ENCODE results near the gene VSIR.

The VSIR gene

DNA sequence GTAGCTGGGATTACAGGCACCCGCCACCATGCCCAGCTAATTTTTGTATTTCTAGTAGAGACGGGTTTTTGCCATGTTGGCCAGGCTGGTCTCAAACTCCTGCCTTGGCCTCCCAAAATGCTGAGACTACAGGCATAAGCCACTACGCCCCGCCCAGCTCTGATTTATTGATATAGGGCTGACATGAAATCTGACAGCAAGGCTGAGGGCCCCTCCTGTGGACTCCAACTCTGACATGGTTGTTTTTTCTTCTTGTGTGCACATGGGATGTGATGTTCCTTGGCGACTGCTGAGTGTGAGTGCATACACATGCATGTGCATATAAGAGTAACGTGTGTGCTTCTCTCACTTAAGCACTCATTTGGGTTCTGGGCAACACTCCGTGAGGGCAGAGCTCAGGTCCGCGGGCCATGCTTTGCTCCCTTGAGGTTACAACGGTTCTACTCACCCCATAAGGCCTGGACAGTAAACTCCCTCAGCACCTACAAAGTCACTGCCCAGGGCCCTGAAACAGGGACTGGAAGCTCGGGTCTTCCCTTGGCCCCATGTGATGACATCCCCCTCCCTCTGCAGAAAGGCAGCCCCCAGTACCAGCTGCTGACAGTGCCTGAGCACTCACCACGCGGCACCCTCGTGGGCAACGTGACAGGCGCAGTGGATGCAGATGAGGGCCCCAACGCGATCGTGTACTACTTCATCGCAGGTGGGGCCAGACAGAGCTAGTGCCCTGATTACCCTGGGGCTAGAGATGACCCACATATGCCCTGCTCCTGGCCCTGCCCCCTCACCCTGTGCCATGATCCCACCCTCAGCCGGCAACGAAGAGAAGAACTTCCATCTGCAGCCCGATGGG, 33.6 kb upstream of the VSIR start:
- no peak for DNase-seq (ENCODE audit: low spot score)

DNA sequence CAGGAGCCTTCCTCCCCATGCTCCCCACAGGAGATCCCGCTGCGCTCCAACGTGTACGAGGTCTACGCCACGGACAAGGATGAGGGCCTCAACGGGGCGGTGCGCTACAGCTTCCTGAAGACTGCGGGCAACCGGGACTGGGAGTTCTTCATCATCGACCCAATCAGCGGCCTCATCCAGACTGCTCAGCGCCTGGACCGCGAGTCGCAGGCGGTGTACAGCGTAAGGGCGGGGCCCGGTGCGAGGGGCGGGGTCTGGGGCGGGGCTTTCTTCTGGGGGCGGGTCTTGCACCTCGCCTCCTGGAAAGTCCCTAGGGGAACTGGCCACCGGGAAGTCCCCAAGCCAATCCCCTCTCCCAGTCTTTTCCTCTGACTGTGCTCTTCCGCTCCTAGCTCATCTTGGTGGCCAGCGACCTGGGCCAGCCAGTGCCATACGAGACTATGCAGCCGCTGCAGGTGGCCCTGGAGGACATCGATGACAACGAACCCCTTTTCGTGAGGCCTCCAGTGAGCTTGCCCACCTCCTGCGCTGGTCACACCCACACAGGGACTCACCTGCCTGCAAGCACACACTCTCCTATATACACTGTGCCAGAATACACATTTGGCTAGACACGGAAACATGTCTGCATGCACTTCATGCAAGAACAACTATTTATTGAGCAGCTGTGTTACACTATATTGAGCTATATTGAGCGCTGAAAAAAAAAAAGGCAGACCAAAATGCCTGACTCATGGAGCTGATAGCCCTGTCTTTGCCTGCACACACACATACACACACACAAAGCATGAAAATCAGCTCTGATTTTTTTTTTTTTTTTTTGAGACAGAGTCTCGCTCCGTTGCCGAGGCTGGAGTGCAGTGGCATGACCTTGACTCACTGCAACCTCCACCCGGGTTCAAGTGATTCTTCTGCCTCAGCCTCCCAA, 32.7 kb upstream of the VSIR start:
- DNase-seq (ENCODE audit: low spot score): no peak

DNA sequence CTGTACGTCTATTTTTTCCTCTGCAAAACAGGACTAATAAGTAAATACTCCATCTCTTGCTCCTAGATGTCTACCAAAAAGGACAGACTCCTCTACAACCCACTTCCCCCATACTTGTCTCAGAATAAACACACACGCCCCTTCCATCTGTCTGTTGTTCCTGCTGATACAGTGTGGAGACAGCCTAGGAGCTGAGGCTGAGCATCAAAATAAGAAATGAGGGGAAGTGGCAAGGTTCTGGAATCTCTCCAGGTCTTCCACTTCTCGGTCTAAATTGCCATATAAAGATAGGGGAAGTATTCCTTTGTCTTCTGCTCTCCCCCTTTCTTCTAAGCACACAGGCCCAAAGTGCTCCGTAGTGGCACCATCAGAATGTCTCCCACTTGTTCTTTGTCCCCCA, 30.8 kb upstream of the VSIR start:
- no peak for DNase-seq (ENCODE audit: low spot score)

DNA sequence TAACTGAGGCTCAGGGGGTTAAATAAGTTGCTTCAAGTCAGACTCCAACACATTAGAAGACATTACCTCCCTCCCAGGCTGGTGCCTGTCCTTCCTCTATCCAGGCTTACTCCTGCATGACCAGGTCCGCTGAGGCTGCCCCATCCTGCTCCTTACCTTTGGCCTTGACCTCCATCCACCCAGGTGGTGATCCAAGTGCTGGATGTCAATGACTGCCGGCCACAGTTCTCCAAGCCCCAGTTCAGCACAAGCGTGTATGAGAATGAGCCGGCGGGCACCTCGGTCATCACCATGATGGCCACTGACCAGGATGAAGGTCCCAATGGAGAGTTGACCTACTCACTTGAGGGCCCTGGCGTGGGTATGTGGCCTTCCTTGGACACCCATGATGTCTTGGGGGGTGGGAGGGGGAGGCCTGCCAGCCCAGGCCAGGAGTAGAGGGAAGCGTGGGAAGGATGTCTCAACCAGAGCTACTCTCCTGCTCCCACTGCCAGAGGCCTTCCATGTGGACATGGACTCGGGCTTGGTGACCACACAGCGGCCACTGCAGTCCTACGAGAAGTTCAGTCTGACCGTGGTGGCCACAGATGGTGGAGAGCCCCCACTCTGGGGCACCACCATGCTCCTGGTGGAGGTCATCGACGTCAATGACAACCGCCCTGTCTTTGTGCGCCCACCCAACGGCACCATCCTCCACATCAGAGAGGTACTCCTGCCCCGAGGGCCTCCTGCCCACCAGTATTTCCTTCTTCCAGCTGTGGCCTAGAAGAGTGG, 29.6 kb upstream of the VSIR start:
- no peak for DNase-seq (ENCODE audit: low spot score)

DNA sequence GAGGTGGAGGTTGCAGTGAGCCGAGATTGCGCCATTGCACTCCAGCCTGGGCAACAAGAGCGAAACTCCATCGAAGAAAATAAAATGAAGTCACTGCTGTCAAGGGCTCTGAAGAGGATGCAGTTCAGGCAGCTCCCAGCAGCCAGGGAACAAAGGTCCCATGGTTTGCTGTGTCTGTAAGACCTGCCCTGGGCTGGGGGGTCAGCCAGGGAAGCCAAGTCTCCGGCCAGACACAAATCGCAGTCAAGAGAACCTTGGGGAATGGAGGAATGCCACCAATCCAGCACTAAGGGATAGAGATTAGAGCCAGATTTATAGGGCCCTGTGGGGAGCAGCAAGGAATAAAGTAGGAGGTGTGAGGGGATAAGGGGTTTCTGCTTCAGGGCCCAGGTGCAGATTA, 28.9 kb upstream of the VSIR start:
- no peak for DNase-seq (ENCODE audit: low spot score)

GRCh38 chr10:71801361-71801760, 28.0 kb upstream of the VSIR start:
- DNase-seq (ENCODE audit: low spot score): no peak

- DNase-seq (ENCODE audit: low spot score): no peak
Observed at GRCh38 chr10:71799608-71800453, 26.5 kb upstream of the VSIR start.

- DNase-seq (ENCODE audit: low spot score): no peak
Observed at GRCh38 chr10:71799112-71799511, 25.8 kb upstream of the VSIR start.

GRCh38 chr10:71798308-71798624, 24.9 kb upstream of the VSIR start:
- no peak for DNase-seq (ENCODE audit: low spot score)

- no peak for DNase-seq (ENCODE audit: low spot score)
Observed at GRCh38 chr10:71797533-71798307, 24.4 kb upstream of the VSIR start.

- no peak for DNase-seq (ENCODE audit: low spot score)
Observed at GRCh38 chr10:71796749-71797405, 23.6 kb upstream of the VSIR start.

DNA sequence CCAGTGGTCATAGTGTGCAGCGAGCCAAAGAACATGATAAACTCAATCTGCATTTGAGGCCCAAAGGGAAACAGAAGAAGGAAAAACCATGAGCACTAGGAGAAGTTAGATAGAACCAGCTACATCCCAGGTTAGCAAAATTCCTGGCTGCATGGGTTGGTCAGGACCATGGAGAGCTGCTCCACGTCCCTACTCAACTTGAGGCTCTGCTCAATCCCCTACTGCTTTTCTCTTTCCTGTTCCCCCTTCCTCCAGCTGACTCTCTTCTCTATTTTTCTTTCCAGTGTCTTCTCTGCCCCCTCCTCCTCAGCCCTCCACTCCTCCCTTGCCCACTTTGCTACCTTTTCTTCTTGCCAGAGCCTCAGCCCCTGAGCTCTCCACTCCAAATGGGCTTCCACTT, 21.9 kb upstream of the VSIR start:
- DNase-seq (ENCODE audit: low spot score): peak; percentile 53

- no peak for DNase-seq (ENCODE audit: low spot score)
Observed at GRCh38 chr10:71790749-71791440, 17.6 kb upstream of the VSIR start.

DNA sequence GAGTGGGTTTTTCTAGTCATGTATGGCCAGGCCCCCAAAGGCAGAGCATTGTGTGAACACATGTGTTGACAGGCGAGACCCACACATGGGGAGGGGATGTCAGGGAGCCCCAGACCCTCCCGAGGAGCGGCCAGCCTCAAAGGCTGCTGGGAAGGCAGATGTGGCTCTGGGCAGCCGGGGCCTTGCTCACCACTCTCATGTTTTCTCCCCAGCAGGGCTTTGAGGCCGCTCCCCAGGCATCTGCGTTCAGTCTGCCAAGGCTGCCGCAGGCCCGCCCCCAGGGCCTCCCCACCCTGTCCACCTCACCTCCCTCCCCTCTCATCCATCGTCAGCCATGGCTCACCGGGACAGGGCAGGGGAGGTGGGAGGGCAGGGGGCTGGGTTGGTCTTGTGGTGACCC, 16.6 kb upstream of the VSIR start:
- DNase-seq (ENCODE audit: low spot score): no peak

- DNase-seq (ENCODE audit: low spot score): no peak
Observed at GRCh38 chr10:71788954-71789353, 15.6 kb upstream of the VSIR start.

DNA sequence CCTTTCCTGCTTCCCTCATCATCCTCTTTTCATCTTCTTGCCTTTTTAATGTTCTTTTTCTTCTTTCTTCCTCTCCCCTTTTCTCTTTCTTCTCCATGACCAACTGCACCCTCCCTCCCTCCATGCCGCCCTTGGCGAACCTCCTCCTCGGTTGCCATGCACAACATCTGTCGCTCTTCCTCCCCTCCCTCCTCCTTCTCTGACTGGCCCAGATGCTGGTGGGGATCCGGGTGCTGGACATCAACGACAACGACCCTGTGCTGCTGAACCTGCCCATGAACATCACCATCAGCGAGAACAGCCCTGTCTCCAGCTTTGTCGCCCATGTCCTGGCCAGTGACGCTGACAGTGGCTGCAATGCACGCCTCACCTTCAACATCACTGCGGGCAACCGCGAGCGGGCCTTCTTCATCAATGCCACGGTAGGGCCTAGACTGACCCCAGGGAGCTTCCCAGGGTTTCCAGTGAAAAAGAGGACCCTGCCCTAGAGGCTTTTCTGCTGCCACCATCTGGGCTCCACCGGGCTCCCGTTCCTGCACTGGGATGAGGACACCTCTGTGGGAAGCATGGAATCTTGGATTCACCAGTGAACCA, 11.5 kb upstream of the VSIR start:
- DNase-seq (ENCODE audit: low spot score): no peak

DNA sequence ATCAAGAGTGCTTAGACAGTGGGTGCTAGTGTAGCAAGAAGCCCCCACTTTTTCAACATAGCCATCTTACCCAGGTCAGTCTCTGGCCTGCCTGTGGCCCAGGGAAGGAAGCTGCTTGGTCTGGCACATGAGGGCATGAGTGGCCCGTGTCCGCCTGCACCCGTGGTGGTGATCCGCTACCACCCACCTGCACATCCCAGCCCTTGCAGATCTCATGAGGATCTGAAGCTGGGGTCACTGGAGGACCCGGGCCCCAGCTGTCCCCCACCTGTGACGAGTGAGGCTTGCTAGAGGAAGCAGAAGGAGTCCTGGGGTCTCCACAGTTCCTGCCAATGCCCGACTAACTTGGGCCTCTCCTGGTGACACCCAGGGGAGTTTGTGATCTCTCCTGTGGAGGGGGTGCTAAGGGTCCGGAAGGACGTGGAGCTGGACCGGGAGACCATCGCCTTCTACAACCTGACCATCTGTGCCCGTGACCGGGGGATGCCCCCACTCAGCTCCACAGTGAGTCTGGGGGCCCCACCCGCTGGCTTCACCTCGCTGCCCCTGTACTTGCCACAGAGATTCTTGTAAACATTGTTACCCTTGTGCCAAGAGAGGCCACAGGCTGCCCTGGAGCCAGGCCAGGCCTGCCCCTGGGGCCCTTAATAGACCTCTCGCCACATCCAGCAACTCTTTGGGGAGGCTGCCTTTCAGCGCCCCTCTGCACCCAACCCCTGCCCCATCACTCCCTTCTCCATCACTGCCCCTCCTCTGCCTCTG, 10.8 kb upstream of the VSIR start:
- DNase-seq (ENCODE audit: low spot score): no peak

GRCh38 chr10:71782917-71783490, 9.7 kb upstream of the VSIR start:
- DNase-seq (ENCODE audit: low spot score): no peak

Measured in AG08395 (cell line).